ENCODE measurements around the gene STS. TPM values are rescaled to one million over a fixed set of nuclear protein-coding genes. Genes with fewer than 3 reads are reported as not detected.

The STS gene
- total and polyA plus RNA-seq, 4 donors: 1.8 to 6.4 (median 2.8) TPM

DNA sequence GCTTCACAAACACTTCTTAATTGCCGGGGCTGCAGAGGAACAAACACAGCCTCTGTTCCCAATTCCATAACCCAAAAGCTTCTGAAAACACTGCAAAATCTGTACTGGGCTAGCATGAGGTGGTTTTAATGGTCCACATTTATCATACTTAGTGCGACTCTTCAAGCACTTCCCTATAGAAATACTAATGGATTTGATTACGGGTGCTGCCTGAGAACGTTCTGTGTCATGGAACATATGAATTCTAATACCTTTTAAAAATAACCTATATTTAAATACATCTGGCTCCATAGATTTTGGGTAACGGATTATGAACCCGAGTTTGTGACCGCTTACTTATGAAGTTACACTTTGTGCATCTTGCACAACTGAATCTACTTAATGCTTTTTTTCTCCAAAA, 35.4 kb upstream of the STS start:
- TF ChIP-seq HNF4G (IDR thresholded peaks at IDR 0.05) (no peak), TAF1 (conservative IDR thresholded peaks at IDR 0.05) (no peak)
- Histone ChIP-seq H3K27me3 (ENCODE audit: control insufficient read depth in 4 of 4, insufficient read depth in 4 of 4, low read length in 3 of 4) (no peaks in the 10 kb centered on the region), H3K9me3 (ENCODE audit: control insufficient read depth in 4 of 4, low read length in 3 of 4) (no peaks in the 10 kb centered on the region), H3K4me1 (ENCODE audit: control insufficient read depth in 4 of 4, insufficient read depth in 4 of 4, low read length in 3 of 4) (peaks cover 0 to 12% (median 5%) of the 10 kb centered on the region in 4 donors), H3K4me3 (ENCODE audit: low read depth in 1 of 3, low read length in 3 of 3) (no peak overlapping the region), H3K27ac (ENCODE audit: low read depth in 1 of 2, low read length in 2 of 2) (no peak overlapping the region), H3K9ac (ENCODE audit: low read depth in 1 of 2, low read length in 2 of 2) (no peak overlapping the region), H3K36me3 (ENCODE audit: control insufficient read depth in 4 of 4, insufficient read depth in 3 of 4, low read depth in 1 of 4, low read length in 3 of 4) (no peaks in the 10 kb centered on the region)
- DNase-seq (ENCODE audit: low spot score): no peak
- WGBS: 98% methylated on average over 7 of the region's 7 CpGs

DNA sequence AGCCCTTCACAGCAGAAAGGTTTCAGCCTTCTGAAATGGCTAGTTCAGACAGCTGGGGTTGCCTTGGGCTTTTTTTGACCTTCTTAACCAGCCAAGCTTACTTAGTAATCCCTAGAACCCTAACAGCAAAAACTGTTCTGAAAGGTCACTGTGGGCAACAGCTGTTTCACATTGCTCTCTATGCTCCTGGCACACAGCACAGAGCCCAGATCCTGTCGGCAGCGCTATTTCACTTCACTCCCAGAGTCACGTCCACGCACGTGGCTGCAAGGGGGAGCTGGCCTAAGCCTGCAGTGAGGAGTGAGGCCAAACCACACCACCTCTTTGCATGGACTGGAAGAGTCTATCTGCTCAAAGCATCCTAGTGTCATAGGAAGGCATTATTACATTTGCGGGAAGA, 32.0 kb upstream of the STS start:
- Histone ChIP-seq H3K27me3 (ENCODE audit: control insufficient read depth in 4 of 4, insufficient read depth in 4 of 4, low read length in 3 of 4) (no peaks in the 10 kb centered on the region), H3K27ac (ENCODE audit: low read depth in 1 of 2, low read length in 2 of 2) (no peak overlapping the region), H3K4me3 (ENCODE audit: low read depth in 1 of 3, low read length in 3 of 3) (no peak overlapping the region), H3K9me3 (ENCODE audit: control insufficient read depth in 4 of 4, low read length in 3 of 4) (no peaks in the 10 kb centered on the region), H3K4me1 (ENCODE audit: control insufficient read depth in 4 of 4, insufficient read depth in 4 of 4, low read length in 3 of 4) (peaks cover 2 to 9% (median 5%) of the 10 kb centered on the region in 4 donors), H3K36me3 (ENCODE audit: control insufficient read depth in 4 of 4, insufficient read depth in 3 of 4, low read depth in 1 of 4, low read length in 3 of 4) (no peaks in the 10 kb centered on the region), H3K9ac (ENCODE audit: low read depth in 1 of 2, low read length in 2 of 2) (no peak overlapping the region)
- 83% methylated on average over 6 of the region's 6 CpGs for WGBS
- DNase-seq (ENCODE audit: low spot score): no peak
- no peak for TF ChIP-seq FOXA1 (IDR thresholded peaks at IDR 0.05)
- TF ChIP-seq, protein P1, sequence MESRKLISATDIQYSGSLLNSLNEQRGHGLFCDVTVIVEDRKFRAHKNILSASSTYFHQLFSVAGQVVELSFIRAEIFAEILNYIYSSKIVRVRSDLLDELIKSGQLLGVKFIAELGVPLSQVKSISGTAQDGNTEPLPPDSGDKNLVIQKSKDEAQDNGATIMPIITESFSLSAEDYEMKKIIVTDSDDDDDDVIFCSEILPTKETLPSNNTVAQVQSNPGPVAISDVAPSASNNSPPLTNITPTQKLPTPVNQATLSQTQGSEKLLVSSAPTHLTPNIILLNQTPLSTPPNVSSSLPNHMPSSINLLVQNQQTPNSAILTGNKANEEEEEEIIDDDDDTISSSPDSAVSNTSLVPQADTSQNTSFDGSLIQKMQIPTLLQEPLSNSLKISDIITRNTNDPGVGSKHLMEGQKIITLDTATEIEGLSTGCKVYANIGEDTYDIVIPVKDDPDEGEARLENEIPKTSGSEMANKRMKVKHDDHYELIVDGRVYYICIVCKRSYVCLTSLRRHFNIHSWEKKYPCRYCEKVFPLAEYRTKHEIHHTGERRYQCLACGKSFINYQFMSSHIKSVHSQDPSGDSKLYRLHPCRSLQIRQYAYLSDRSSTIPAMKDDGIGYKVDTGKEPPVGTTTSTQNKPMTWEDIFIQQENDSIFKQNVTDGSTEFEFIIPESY (IDR thresholded peaks at IDR 0.05): no peak

DNA sequence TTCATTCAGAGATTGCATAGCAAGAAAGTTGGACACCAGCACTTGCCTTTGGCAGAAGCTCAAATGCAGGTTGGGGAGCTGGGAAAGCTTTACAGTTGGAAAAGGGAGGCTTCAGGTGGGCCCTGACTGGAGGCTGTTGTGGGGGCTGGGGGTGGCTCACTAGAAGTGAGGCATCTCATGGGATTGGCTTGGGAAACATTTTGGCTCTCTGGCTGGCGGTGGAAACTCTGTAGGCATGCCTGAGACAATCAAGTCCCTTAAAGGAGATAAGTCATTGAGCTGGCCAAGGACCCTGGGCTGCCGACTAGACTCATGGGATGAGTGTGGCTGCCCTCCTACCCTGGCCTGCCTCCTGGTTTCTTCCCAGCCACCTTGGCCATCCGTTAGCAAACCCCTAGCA, 31.4 kb upstream of the STS start:
- Histone ChIP-seq H3K9ac (ENCODE audit: low read depth in 1 of 2, low read length in 2 of 2) (no peak overlapping the region), H3K36me3 (ENCODE audit: control insufficient read depth in 4 of 4, insufficient read depth in 3 of 4, low read depth in 1 of 4, low read length in 3 of 4) (no peaks in the 10 kb centered on the region), H3K4me3 (ENCODE audit: low read depth in 1 of 3, low read length in 3 of 3) (no peak overlapping the region), H3K9me3 (ENCODE audit: control insufficient read depth in 4 of 4, low read length in 3 of 4) (no peaks in the 10 kb centered on the region), H3K27ac (ENCODE audit: low read depth in 1 of 2, low read length in 2 of 2) (no peak overlapping the region), H3K27me3 (ENCODE audit: control insufficient read depth in 4 of 4, insufficient read depth in 4 of 4, low read length in 3 of 4) (no peaks in the 10 kb centered on the region), H3K4me1 (ENCODE audit: control insufficient read depth in 4 of 4, insufficient read depth in 4 of 4, low read length in 3 of 4) (peaks cover 2 to 14% (median 9%) of the 10 kb centered on the region in 4 donors)
- DNase-seq (ENCODE audit: low spot score): no peak
- no peak for TF ChIP-seq RAD21 (IDR thresholded peaks at IDR 0.05)
- TF ChIP-seq TAF1 (conservative IDR thresholded peaks at IDR 0.05): no peak
- TF ChIP-seq RXRA (IDR thresholded peaks at IDR 0.05): no peak
- TF ChIP-seq FOXA2 (IDR thresholded peaks at IDR 0.05): no peak
- no peak for TF ChIP-seq HNF4G (IDR thresholded peaks at IDR 0.05)
- no peak for TF ChIP-seq NR2F2 (IDR thresholded peaks at IDR 0.05)
- TF ChIP-seq, protein P1 (IDR thresholded peaks at IDR 0.05): no peak
- TF ChIP-seq JUND (IDR thresholded peaks at IDR 0.05): no peak
- TF ChIP-seq, protein P2, sequence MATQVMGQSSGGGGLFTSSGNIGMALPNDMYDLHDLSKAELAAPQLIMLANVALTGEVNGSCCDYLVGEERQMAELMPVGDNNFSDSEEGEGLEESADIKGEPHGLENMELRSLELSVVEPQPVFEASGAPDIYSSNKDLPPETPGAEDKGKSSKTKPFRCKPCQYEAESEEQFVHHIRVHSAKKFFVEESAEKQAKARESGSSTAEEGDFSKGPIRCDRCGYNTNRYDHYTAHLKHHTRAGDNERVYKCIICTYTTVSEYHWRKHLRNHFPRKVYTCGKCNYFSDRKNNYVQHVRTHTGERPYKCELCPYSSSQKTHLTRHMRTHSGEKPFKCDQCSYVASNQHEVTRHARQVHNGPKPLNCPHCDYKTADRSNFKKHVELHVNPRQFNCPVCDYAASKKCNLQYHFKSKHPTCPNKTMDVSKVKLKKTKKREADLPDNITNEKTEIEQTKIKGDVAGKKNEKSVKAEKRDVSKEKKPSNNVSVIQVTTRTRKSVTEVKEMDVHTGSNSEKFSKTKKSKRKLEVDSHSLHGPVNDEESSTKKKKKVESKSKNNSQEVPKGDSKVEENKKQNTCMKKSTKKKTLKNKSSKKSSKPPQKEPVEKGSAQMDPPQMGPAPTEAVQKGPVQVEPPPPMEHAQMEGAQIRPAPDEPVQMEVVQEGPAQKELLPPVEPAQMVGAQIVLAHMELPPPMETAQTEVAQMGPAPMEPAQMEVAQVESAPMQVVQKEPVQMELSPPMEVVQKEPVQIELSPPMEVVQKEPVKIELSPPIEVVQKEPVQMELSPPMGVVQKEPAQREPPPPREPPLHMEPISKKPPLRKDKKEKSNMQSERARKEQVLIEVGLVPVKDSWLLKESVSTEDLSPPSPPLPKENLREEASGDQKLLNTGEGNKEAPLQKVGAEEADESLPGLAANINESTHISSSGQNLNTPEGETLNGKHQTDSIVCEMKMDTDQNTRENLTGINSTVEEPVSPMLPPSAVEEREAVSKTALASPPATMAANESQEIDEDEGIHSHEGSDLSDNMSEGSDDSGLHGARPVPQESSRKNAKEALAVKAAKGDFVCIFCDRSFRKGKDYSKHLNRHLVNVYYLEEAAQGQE (IDR thresholded peaks at IDR 0.05): no peak
- TF ChIP-seq SP1 (IDR thresholded peaks at IDR 0.05): no peak
- TF ChIP-seq GABPA (IDR thresholded peaks at IDR 0.05 in 1 of 2, conservative IDR thresholded peaks at IDR 0.05 in 1 of 2): no peak
- no peak for TF ChIP-seq YY1 (IDR thresholded peaks at IDR 0.05)
- TF ChIP-seq, protein P3, sequence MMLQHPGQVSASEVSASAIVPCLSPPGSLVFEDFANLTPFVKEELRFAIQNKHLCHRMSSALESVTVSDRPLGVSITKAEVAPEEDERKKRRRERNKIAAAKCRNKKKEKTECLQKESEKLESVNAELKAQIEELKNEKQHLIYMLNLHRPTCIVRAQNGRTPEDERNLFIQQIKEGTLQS (IDR thresholded peaks at IDR 0.05): no peak
- TF ChIP-seq, protein P4, sequence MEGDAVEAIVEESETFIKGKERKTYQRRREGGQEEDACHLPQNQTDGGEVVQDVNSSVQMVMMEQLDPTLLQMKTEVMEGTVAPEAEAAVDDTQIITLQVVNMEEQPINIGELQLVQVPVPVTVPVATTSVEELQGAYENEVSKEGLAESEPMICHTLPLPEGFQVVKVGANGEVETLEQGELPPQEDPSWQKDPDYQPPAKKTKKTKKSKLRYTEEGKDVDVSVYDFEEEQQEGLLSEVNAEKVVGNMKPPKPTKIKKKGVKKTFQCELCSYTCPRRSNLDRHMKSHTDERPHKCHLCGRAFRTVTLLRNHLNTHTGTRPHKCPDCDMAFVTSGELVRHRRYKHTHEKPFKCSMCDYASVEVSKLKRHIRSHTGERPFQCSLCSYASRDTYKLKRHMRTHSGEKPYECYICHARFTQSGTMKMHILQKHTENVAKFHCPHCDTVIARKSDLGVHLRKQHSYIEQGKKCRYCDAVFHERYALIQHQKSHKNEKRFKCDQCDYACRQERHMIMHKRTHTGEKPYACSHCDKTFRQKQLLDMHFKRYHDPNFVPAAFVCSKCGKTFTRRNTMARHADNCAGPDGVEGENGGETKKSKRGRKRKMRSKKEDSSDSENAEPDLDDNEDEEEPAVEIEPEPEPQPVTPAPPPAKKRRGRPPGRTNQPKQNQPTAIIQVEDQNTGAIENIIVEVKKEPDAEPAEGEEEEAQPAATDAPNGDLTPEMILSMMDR (IDR thresholded peaks at IDR 0.05; ENCODE audit: low read depth, low read length, missing input control): no peak
- WGBS: 97% methylated on average over 3 of the region's 3 CpGs
